HG02642 (cell line): ENCODE results near the gene DLGAP1.

Experiments
- ATAC-seq: cut with Tn5 transposase; IDR thresholded peaks from one replicate; pipeline ENCODE4 v1.9.1; 2021; ENCODE audit warnings: mild to moderate bottlenecking; ENCODE audit not compliant: unreplicated experiment, poor library complexity

The DLGAP1 gene

GRCh38 chr18:3966642-3967358 lies 488.3 kb downstream of the DLGAP1 start:
- no peak for ATAC-seq

- ATAC-seq, result no peak
These were observed 488.9 kb downstream of the DLGAP1 start for GRCh38 chr18:3966246-3966641.

- no peak for ATAC-seq
These were observed 494.1 kb downstream of the DLGAP1 start for GRCh38 chr18:3960977-3961376.

- ATAC-seq, result no peak
These were observed 495.0 kb downstream of the DLGAP1 start for GRCh38 chr18:3960142-3960541.

GRCh38 chr18:3952031-3952430 lies 503.1 kb downstream of the DLGAP1 start:
- ATAC-seq, result no peak

- ATAC-seq, result no peak
These were observed 504.3 kb downstream of the DLGAP1 start for GRCh38 chr18:3950668-3951404.

GRCh38 chr18:3948958-3949357 lies 506.1 kb downstream of the DLGAP1 start:
- ATAC-seq, result no peak

GRCh38 chr18:3947383-3947782 lies 507.7 kb downstream of the DLGAP1 start:
- ATAC-seq, result no peak

- no peak for ATAC-seq
These were observed 519.8 kb downstream of the DLGAP1 start for GRCh38 chr18:3935305-3935704.

GRCh38 chr18:3932276-3932675 lies 522.8 kb downstream of the DLGAP1 start:
- ATAC-seq, result no peak

- no peak for ATAC-seq
These were observed 523.5 kb downstream of the DLGAP1 start for GRCh38 chr18:3931542-3932112.

GRCh38 chr18:3931013-3931315 lies 524.1 kb downstream of the DLGAP1 start:
- ATAC-seq, result no peak

- ATAC-seq, result no peak
These were observed 524.7 kb downstream of the DLGAP1 start for GRCh38 chr18:3930126-3931012.

- ATAC-seq, result no peak
These were observed 530.7 kb downstream of the DLGAP1 start for GRCh38 chr18:3924455-3924854.

- ATAC-seq, result no peak
These were observed 531.4 kb downstream of the DLGAP1 start for GRCh38 chr18:3923750-3924149.

GRCh38 chr18:3921826-3922225 lies 533.3 kb downstream of the DLGAP1 start:
- no peak for ATAC-seq

- no peak for ATAC-seq
These were observed 534.3 kb downstream of the DLGAP1 start for GRCh38 chr18:3920832-3921231.

- no peak for ATAC-seq
These were observed 535.6 kb downstream of the DLGAP1 start for GRCh38 chr18:3919396-3920061.

- no peak for ATAC-seq
These were observed 539.0 kb downstream of the DLGAP1 start for GRCh38 chr18:3916082-3916481.
